MCF 10A (cell line): ENCODE data around the gene TUBA4A. TPM values are rescaled to one million over a fixed set of nuclear protein-coding genes. Genes with fewer than 3 reads are reported as not detected.
"Not testable (repeated sequence)": the region's sequence is repeated elsewhere in the genome, so short reads cannot be mapped to it uniquely, and the experiment has no call there.

Experiments used
- BruUV-seq: library from RNA; stranded (reverse); fragments of 400-500 nt; replicated peaks from 2 replicates; lab custom pipeline; 2021; lab: Mats Ljungman, UMichigan
- CTCF ChIA-PET: fragments of 300-600 bp; sonication (Branson Sonifier 250); formaldehyde crosslinking; extraction: SDS; loops from one replicate; lab custom pipeline; 2021; ENCODE audit warnings: antibody characterized with exemption, inconsistent platforms; lab: Yijun Ruan, JAX
- POLR2A ChIA-PET: fragments of 300-600, 350-650 bp; sonication (Branson Sonifier 250); formaldehyde crosslinking; extraction: SDS; loops from one replicate; lab custom pipeline; 2020; ENCODE audit warnings: antibody characterized with exemption, inconsistent platforms; lab: Yijun Ruan, JAX
- DNase-seq: peaks from one replicate; pipeline ENCODE4 v3.0.0-alpha.2; 2018; ENCODE audit not compliant: unreplicated experiment
- H3K27ac Mint-ChIP-seq: one replicate; pipeline ENCODE4 v1.8.0; 2022; ENCODE audit warnings: mild to moderate bottlenecking, low read depth, mixed read lengths; ENCODE audit not compliant: unreplicated experiment
- H3K27me3 Mint-ChIP-seq: one replicate; pipeline ENCODE4 v1.8.0; 2022; ENCODE audit warnings: mixed read lengths; ENCODE audit not compliant: insufficient read depth, unreplicated experiment
- H3K36me3 Mint-ChIP-seq: one replicate; pipeline ENCODE4 v1.8.0; 2022; ENCODE audit warnings: mild to moderate bottlenecking, moderate library complexity, mixed read lengths; ENCODE audit not compliant: insufficient read depth, unreplicated experiment
- H3K4me1 Mint-ChIP-seq: one replicate; pipeline ENCODE4 v1.8.0; 2022; ENCODE audit warnings: mixed read lengths; ENCODE audit not compliant: insufficient read depth, unreplicated experiment
- H3K4me3 Mint-ChIP-seq: one replicate; pipeline ENCODE4 v1.8.0; 2022; ENCODE audit warnings: mild to moderate bottlenecking, moderate library complexity, mixed read lengths; ENCODE audit not compliant: unreplicated experiment
- H3K9me3 Mint-ChIP-seq: one replicate; pipeline ENCODE4 v1.8.0; 2022; ENCODE audit warnings: mixed read lengths; ENCODE audit not compliant: unreplicated experiment
- intact Hi-C: fragments of 100-400 bp; cut with micrococcal nuclease; formaldehyde crosslinking; loops from 2 replicates; pipeline ENCODE4 v1.14.1; 2022
- total RNA-seq: library from RNA; stranded (reverse); gene quantifications from 2 replicates; pipeline ENCODE4 v1.2.3, GENCODE V29; 2022
- TF ChIP-seq, protein P1 (sequence below): fragments of 200-600 bp; IDR thresholded peaks from one replicate; pipeline ENCODE4 v1.8.0; 2022; ENCODE audit warnings: antibody characterized with exemption, mild to moderate bottlenecking; ENCODE audit not compliant: unreplicated experiment

The TUBA4A gene
- total RNA-seq, 1 experiment from 2014 or later: 80.5 TPM

DNA sequence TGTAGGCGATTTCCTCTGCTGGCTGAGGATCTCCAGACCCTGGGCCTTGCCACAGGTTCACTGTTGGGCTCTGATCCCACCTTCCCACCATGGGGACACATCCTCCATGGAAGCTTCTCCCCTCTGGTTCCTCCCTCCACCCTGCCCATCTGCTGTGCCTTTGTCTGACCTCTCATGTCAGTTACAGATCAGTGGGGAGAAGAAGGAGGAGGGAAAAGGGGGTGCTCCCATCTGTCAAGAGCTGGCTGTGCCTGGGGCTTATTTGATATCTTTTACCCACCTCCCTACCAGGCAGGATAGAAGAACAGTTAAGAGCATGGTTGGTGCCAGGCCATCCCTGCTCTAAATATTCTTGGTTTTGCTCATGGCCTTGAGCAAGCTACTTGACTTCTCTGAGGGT lies 13.2 kb upstream of the TUBA4A start:
- TF ChIP-seq, protein P1, sequence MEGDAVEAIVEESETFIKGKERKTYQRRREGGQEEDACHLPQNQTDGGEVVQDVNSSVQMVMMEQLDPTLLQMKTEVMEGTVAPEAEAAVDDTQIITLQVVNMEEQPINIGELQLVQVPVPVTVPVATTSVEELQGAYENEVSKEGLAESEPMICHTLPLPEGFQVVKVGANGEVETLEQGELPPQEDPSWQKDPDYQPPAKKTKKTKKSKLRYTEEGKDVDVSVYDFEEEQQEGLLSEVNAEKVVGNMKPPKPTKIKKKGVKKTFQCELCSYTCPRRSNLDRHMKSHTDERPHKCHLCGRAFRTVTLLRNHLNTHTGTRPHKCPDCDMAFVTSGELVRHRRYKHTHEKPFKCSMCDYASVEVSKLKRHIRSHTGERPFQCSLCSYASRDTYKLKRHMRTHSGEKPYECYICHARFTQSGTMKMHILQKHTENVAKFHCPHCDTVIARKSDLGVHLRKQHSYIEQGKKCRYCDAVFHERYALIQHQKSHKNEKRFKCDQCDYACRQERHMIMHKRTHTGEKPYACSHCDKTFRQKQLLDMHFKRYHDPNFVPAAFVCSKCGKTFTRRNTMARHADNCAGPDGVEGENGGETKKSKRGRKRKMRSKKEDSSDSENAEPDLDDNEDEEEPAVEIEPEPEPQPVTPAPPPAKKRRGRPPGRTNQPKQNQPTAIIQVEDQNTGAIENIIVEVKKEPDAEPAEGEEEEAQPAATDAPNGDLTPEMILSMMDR: no peak
- no peaks in the 10 kb centered on the region for H3K9me3 Mint-ChIP-seq
- intact Hi-C loops: no loop called here
- no TSS peak for BruUV-seq
- ChIA-PET POLR2A (interaction anchor here (0.5 to 1.2 kb wide), 3 partner anchors 13 to 259 kb away, joined by 3 to 9 read pairs (median 3); partner anchors contain the start of genes ANKZF1, ATG9A and TUBA4A), CTCF (interaction anchor here (3.7 kb wide), 1 partner anchor 10 kb away, joined by 24 read pairs; no protein-coding TSS in a partner anchor)
- no peaks in the 10 kb centered on the region for H3K36me3 Mint-ChIP-seq
- no peak overlapping the region for H3K27ac Mint-ChIP-seq
- DNase-seq: no peak
- H3K27me3 Mint-ChIP-seq: no peaks in the 10 kb centered on the region
- peaks cover 7% of the 10 kb centered on the region for H3K4me1 Mint-ChIP-seq
- H3K4me3 Mint-ChIP-seq: no peak overlapping the region

DNA sequence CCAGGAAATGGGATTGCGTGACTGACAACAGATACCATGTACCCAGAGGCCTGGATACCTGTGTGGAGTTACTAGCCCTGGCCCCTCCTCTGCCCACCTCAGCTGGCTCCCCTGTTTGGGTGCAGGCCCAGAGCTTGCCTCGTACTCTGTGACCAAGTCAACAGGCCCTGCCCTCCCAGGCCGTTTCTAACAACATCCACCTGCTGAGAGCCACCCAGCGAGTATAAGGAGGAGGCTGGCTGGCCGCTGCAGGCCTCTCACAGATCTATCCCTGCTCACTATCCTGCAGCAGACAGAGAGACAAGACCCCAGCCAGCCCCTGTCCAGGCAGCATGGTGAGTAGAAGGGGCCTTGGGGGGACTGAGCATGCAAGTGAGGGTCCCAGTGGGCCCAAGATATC lies 12.5 kb upstream of the TUBA4A start:
- DNase-seq: no peak
- TF ChIP-seq, protein P1: no peak
- no peak overlapping the region for H3K27ac Mint-ChIP-seq
- ChIA-PET POLR2A (interaction anchor here (0.5 to 0.7 kb wide), 4 partner anchors 12 to 258 kb away, joined by 3 to 5 read pairs (median 3); partner anchors contain the start of genes ANKZF1, ATG9A, GLB1L and STK16), CTCF (interaction anchor here (0.6 to 3.7 kb wide), 4 partner anchors 11 to 390 kb away, joined by 3 to 24 read pairs (median 6); no protein-coding TSS in a partner anchor)
- intact Hi-C loops: no loop called here
- BruUV-seq: no TSS peak
- no peaks in the 10 kb centered on the region for H3K9me3 Mint-ChIP-seq
- peaks cover 7% of the 10 kb centered on the region for H3K4me1 Mint-ChIP-seq
- H3K27me3 Mint-ChIP-seq: no peaks in the 10 kb centered on the region
- no peaks in the 10 kb centered on the region for H3K36me3 Mint-ChIP-seq
- no peak overlapping the region for H3K4me3 Mint-ChIP-seq

DNA sequence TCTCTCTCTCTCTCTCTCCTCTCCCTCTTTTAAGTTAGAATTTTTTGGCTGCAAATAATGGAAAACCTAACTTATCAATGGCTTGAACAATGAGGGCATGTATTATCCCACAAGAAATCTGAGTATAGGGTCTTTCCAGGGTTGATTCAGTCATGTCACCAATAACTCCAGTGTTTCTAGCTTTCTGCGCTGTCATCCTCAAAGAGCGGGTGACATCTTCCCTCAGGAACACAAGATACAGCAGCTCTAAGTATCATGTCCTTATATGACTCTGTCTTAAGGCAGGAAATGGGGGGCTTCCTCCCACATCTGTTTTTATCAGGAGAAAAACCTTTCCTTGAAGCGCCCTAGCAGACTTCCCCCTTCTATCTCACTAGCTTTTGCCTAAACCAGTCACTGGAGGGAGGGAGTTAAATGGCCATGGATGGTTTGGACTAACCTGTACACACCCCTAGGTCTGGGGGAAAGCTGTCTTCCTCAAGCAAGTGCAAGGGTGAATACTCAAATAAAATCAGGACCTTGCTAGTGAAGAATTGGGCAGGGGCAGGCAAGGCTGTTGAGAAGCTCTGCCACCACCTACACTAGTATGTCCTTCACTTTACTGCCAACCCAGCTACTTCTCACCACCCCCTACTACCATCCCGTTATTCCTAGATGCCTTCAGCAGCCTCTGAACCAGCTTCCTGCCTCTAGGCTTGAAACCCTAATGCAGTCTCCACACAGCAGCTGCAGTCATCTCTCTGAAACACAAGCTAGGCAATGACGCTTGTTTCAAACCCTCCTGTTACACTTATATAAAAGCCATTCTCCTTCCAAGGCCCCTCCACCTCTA lies 7.5 kb upstream of the TUBA4A start:
- CTCF ChIA-PET: interaction anchor here (0.9 to 2.3 kb wide), 6 partner anchors 9 to 38 kb away, joined by 3 to 15 read pairs (median 4); no protein-coding TSS in a partner anchor
- intact Hi-C loops: no loop called here

DNA sequence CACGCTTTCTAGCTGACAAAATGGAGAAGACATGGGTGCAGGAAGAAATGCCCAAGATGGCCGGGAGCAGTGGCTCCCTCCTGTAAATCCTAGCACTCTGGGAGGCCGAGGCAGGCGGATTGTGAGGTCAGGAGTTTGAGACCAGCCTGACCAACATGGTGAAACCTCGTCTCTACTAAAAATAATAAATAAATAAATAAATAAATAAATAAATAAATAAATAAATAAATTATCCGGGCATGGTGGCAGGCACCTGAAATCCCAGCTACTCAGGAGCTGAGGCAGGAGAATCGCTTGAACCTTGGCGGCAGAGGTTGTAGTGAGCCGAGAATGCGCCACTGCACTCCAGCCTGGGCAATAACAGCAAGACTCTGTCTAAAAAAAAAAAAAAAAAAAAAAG lies 5.2 kb upstream of the TUBA4A start:
- intact Hi-C loops, BruUV-seq, H3K27me3 Mint-ChIP-seq, H3K4me3 Mint-ChIP-seq, H3K4me1 Mint-ChIP-seq, H3K36me3 Mint-ChIP-seq, H3K9me3 Mint-ChIP-seq, DNase-seq, H3K27ac Mint-ChIP-seq: not testable (repeated sequence)
- ChIA-PET POLR2A (interaction anchor here (0.7 to 11.7 kb wide), 2 partner anchors 18 to 53 kb away, joined by 3 to 263 read pairs; partner anchors contain the start of gene DNAJB2), CTCF (interaction anchor here (0.7 to 2.3 kb wide), 4 partner anchors 13 to 40 kb away, joined by 3 to 12 read pairs (median 6); partner anchors contain the start of gene STK16)

More for the DNA sequence above, 7.5 kb upstream of the TUBA4A start:
- no peaks in the 10 kb centered on the region for H3K4me1 Mint-ChIP-seq
- POLR2A ChIA-PET: interaction anchor here (0.7 to 2.0 kb wide), 3 partner anchors 17 to 84 kb away, joined by 3 to 5 read pairs (median 4); partner anchors contain the start of genes ANKZF1 and ATG9A
- no peaks in the 10 kb centered on the region for H3K36me3 Mint-ChIP-seq
- BruUV-seq: no TSS peak
- H3K4me3 Mint-ChIP-seq: no peak overlapping the region
- TF ChIP-seq, protein P1: no peak
- H3K27ac Mint-ChIP-seq: no peak overlapping the region
- no peaks in the 10 kb centered on the region for H3K27me3 Mint-ChIP-seq
- no peak for DNase-seq
- no peaks in the 10 kb centered on the region for H3K9me3 Mint-ChIP-seq
